HepG2 (cell line): ENCODE results near the gene PHKB. TPM values are rescaled to one million over a fixed set of nuclear protein-coding genes. Genes with fewer than 3 reads are reported as not detected.

ENCODE experiments used
- AKAP8 ChIP-seq: sonication (generic); formaldehyde crosslinking; IDR thresholded peaks from 2 replicates; pipeline ENCODE4 v1.5.1; 2020; ENCODE audit warnings: mild to moderate bottlenecking, missing genetic modification reagents
- CCDC6 ChIP-seq: sonication (generic); formaldehyde crosslinking; IDR thresholded peaks from 2 replicates; pipeline ENCODE4 v1.8.1; 2022; ENCODE audit warnings: mild to moderate bottlenecking, missing genetic modification reagents, moderate library complexity
- FOXK1 ChIP-seq: sonication (generic); formaldehyde crosslinking; IDR thresholded peaks from 2 replicates; pipeline ENCODE4 v1.4.0; 2020; ENCODE audit warnings: low read depth, missing genetic modification reagents, borderline replicate concordance
- JDP2 ChIP-seq: sonication (generic); formaldehyde crosslinking; IDR thresholded peaks from 2 replicates; pipeline ENCODE4 v1.8.1; 2022; ENCODE audit warnings: missing genetic modification reagents, borderline replicate concordance
- KAT2B ChIP-seq: fragments of 150-350 bp; IDR thresholded peaks from 2 replicates; pipeline ENCODE4 v1.6.1; 2014; ENCODE audit warnings: low read depth, low read length, borderline replicate concordance
- MTERF4 ChIP-seq: sonication (generic); formaldehyde crosslinking; IDR thresholded peaks from 2 replicates; pipeline ENCODE4 v1.8.0; 2023; ENCODE audit warnings: mild to moderate bottlenecking, missing genetic modification reagents
- NR2F1 ChIP-seq, 2 experiments: fragments of 450-650 bp in 1 of 2; formaldehyde crosslinking in 1 of 2; IDR thresholded peaks; 2 replicates each; pipeline versions ENCODE4 v1.5.0 to v1.6.1; 2016 to 2020; ENCODE audit warnings: mild to moderate bottlenecking in 1 of 2, missing compliant biosample characterization in 1 of 2, missing genetic modification reagents in 1 of 2, moderate library complexity in 1 of 2
- PRDM15 ChIP-seq: sonication (generic); formaldehyde crosslinking; IDR thresholded peaks from 2 replicates; pipeline ENCODE4 v1.4.0; 2020; ENCODE audit warnings: missing genetic modification reagents
- RNF2 ChIP-seq: fragments of 450-650 bp; conservative IDR thresholded peaks from 2 replicates; pipeline ENCODE4 v1.6.1; 2016; ENCODE audit warnings: low read depth
- SAP130 ChIP-seq: IDR thresholded peaks from 2 replicates; pipeline ENCODE4 v1.6.1; 2016; ENCODE audit warnings: low read depth
- TEAD3 ChIP-seq: optimal IDR thresholded peaks from 2 replicates; pipeline ENCODE3; 2016; ENCODE audit warnings: borderline replicate concordance
- TFE3 ChIP-seq: IDR thresholded peaks from 2 replicates; pipeline ENCODE4 v1.6.1; 2016
- YEATS2 ChIP-seq: sonication (generic); formaldehyde crosslinking; IDR thresholded peaks from 2 replicates; pipeline ENCODE4 v1.4.0; 2020; ENCODE audit warnings: missing genetic modification reagents, borderline replicate concordance
- ZBTB7B ChIP-seq: sonication (generic); formaldehyde crosslinking; IDR thresholded peaks from 2 replicates; pipeline ENCODE4 v1.4.0; 2020; ENCODE audit warnings: missing genetic modification reagents
- ZFP82 ChIP-seq: sonication (generic); formaldehyde crosslinking; IDR thresholded peaks from 2 replicates; pipeline ENCODE4 v1.5.1; 2020; ENCODE audit warnings: mild to moderate bottlenecking, missing genetic modification reagents, borderline replicate concordance
- ZNF138 ChIP-seq: sonication (generic); formaldehyde crosslinking; IDR thresholded peaks from 2 replicates; pipeline ENCODE4 v1.5.0; 2020; ENCODE audit warnings: mild to moderate bottlenecking, low read depth, missing genetic modification reagents
- ZNF282 ChIP-seq: fragments of 450-650 bp; IDR thresholded peaks from 2 replicates; pipeline ENCODE4 v1.6.1; 2018; ENCODE audit not compliant: partially characterized antibody
- ZNF333 ChIP-seq: sonication (generic); formaldehyde crosslinking; IDR thresholded peaks from 2 replicates; pipeline ENCODE4 v1.4.0; 2020; ENCODE audit warnings: mild to moderate bottlenecking, missing genetic modification reagents, borderline replicate concordance
- ZNF362 ChIP-seq: sonication (generic); formaldehyde crosslinking; IDR thresholded peaks from 2 replicates; pipeline ENCODE4 v1.4.0; 2020; ENCODE audit warnings: missing genetic modification reagents, mild to moderate bottlenecking, borderline replicate concordance
- ZNF496 ChIP-seq: sonication (generic); formaldehyde crosslinking; IDR thresholded peaks from 2 replicates; pipeline ENCODE4 v1.8.1; 2023; ENCODE audit warnings: mild to moderate bottlenecking, moderate library complexity, missing genetic modification reagents; ENCODE audit not compliant: insufficient replicate concordance
- ZNF501 ChIP-seq: sonication (generic); formaldehyde crosslinking; IDR thresholded peaks from 2 replicates; pipeline ENCODE4 v1.5.1; 2020; ENCODE audit warnings: mild to moderate bottlenecking, moderate library complexity, missing genetic modification reagents
- ZNF577 ChIP-seq: sonication (generic); formaldehyde crosslinking; IDR thresholded peaks from 2 replicates; pipeline ENCODE4 v1.4.0; 2020; ENCODE audit warnings: mild to moderate bottlenecking, low read depth, missing genetic modification reagents, borderline replicate concordance
- ZNF841 ChIP-seq: sonication (generic); formaldehyde crosslinking; IDR thresholded peaks from 2 replicates; pipeline ENCODE4 v1.8.1; 2023; ENCODE audit warnings: missing genetic modification reagents, borderline replicate concordance
- polyA plus RNA-seq, 8 experiments: library from polyadenylated mRNA; depleted of rRNA in 3 of 8; stranded (reverse) in 7 of 8; unstranded in 1 of 8; fragments of >200 nt; fragmentation: Illumina TruSeq in 4 of 8; extraction: Trizol in 4 of 8; gene quantifications; 2 replicates each; pipeline versions ENCODE4 v1.2.1 to v1.2.3, GENCODE V29; 2011 to 2016; ENCODE audit warnings: low read depth in 4 of 8, missing spikeins in 1 of 8, mixed read lengths in 1 of 8; ENCODE audit not compliant: insufficient read depth in 1 of 8
- total RNA-seq, 5 experiments: library from RNA; depleted of rRNA; stranded (reverse); fragments of >200 nt; fragmentation: Illumina TruSeq; extraction: Trizol; gene quantifications; 2 replicates each; pipeline ENCODE4 v1.2.3, GENCODE V29; 2016; ENCODE audit warnings: low read depth in 1 of 5

The PHKB gene
- total and polyA plus RNA-seq, 2 of the 13 experiments (the other 11 are each of a cell fraction or from before 2014, with no cell fraction given): 66.0 to 80.8 TPM

- TF ChIP-seq FOXK1 (CRISPR knock-in tag) (0 out of 2 replicates have a peak, but pooled peaks have one; percentile 49), SAP130 (CRISPR knock-in tag) (peak; percentile 38; the same call in 1 of the 2 replicates), ZBTB7B (CRISPR knock-in tag) (peak; percentile 70; the same call in 1 of the 2 replicates), ZNF362 (CRISPR knock-in tag) (peak; percentile 51; the same call in 1 of the 2 replicates), JDP2 (CRISPR knock-in tag) (no peak), MTERF4 (CRISPR knock-in tag) (peak; percentile 83; the same call in 1 of the 2 replicates), KAT2B (no peak), ZNF496 (CRISPR knock-in tag) (no peak), ZNF841 (no peak), AKAP8 (CRISPR knock-in tag) (no peak), ZNF138 (CRISPR knock-in tag) (no peak), ZNF282 (no peak), PRDM15 (CRISPR knock-in tag) (no peak), RNF2 (no peak), NR2F1 (CRISPR knock-in tag; IDR thresholded peaks at IDR 0.05) (no peak), ZNF501 (peak; percentile 79; the same call in 1 of the 2 replicates), ZFP82 (no peak), ZNF333 (no peak), TEAD3 (peak; percentile 6), CCDC6 (CRISPR knock-in tag) (no peak), ZNF577 (CRISPR knock-in tag) (no peak), TFE3 (CRISPR knock-in tag) (no peak), YEATS2 (CRISPR knock-in tag) (no peak)
These were observed 92.9 kb downstream of the PHKB start (continued) for GRCh38 chr16:47553853-47554564.
